Urinary bladder (tissue), 4 donors: Measurements from ENCODE around the gene MFSD2A. TPM values are rescaled to one million over a fixed set of nuclear protein-coding genes. Genes with fewer than 3 reads are reported as not detected.
"Not testable (repeated sequence)": the region's sequence is repeated elsewhere in the genome, so short reads cannot be mapped to it uniquely, and the experiment has no call there.

Experiments used
- DNase-seq: peaks from one replicate; pipeline ENCODE4 v3.0.0-alpha.2; 2015; ENCODE audit errors: extremely low spot score
- H3K27ac ChIP-seq: one replicate; pipeline ENCODE4 v1.5.1; 2013; ENCODE audit warnings: low read depth, mild to moderate bottlenecking, moderate library complexity
- H3K36me3 ChIP-seq: one replicate; pipeline ENCODE4 v1.6.1; 2013; ENCODE audit warnings: mild to moderate bottlenecking, moderate library complexity; ENCODE audit not compliant: insufficient read depth
- H3K4me1 ChIP-seq: one replicate; pipeline ENCODE4 v1.6.1; 2013; ENCODE audit warnings: mild to moderate bottlenecking, moderate library complexity; ENCODE audit not compliant: insufficient read depth
- H3K4me3 ChIP-seq: one replicate; pipeline ENCODE4 v1.5.1; 2013; ENCODE audit warnings: low read depth, low read length
- WGBS: extraction: QIAGEN DNeasy Blood & Tissue Kit; methylation state at CpG from one replicate; pipeline ENCODE4 v1.1.7; 2013; 5-methylcytosine and 5-hydroxymethylcytosine counted together
- polyA plus RNA-seq: library from polyadenylated mRNA; stranded (reverse); fragments of 200-250 nt; gene quantifications from one replicate; pipeline ENCODE4 v1.2.3, GENCODE V29; 2013
- total RNA-seq: library from RNA; depleted of rRNA; stranded (reverse); fragments of >200 nt; gene quantifications from one replicate; pipeline ENCODE4 v1.2.3, GENCODE V29; 2014
- donor health status: healthy with polysubstance abuse.
- donor health status: healthy.

The MFSD2A gene
- total RNA-seq (0.95 TPM), polyA plus RNA-seq (3.5 TPM)

DNA sequence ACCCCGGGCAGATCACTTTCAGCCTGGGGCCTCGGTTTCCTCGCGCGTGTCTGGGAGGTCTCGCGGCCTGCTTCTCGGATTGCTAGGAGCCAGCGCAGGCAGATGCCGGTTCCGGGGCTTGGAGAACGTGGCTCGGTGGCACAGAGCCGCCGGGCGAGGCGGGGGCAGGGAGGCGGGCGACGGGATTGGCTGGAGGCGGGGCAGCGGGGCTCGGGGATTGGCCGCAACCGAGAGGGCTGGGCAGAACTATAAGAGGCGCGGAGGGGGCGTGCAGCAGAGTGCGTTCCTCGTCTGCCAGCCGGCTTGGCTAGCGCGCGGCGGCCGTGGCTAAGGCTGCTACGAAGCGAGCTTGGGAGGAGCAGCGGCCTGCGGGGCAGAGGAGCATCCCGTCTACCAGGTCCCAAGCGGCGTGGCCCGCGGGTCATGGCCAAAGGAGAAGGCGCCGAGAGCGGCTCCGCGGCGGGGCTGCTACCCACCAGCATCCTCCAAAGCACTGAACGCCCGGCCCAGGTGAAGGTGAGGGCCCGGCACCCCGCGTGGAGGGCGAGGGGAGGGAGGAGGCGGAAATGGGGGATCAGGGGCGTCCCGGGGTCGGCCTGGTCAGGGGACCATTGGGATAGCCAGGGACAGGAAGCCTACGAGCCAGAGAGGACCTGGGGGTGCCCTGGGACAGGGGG lies at the start of gene MFSD2A:
MFSD2A (plus strand) TSS at position 276 of the 677 bp plus-strand sequence; CDS start at position 424, 148 bp downstream.
- Histone ChIP-seq H3K36me3 (no peaks in the 10 kb centered on the region), H3K27ac (no peak within 1 kb of the TSS), H3K4me3 (peak within 1 kb of the TSS; percentile 35), H3K4me1 (peaks cover 6% of the 10 kb centered on the region)
- WGBS = 1% methylated on average over 62 of the region's 62 CpGs
- peak; percentile 56 for DNase-seq

DNA sequence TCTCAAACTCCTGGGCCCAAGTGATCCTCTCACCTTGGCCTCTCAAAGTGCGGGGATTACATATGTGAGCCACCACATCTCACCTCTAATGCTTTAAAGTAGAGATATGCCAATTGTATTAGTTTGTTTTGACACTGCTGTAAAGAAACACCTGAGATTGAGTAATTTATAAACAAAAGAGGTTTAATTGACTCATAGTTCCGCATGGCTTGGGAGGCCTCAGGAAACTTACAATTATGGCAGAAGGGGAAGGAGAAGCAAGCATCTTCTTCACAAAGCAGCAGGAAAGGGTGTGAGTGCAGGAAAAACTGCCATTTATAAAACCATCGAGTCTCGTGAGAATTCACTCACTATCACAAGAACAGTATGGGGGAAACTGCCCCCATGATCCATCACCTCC lies 49.8 kb upstream of the MFSD2A start:
- Histone ChIP-seq H3K4me3 (no peak overlapping the region), H3K4me1 (no peaks in the 10 kb centered on the region), H3K36me3 (no peaks in the 10 kb centered on the region), H3K27ac (no peak overlapping the region)
- DNase-seq = no peak
- WGBS = 72% methylated on average over 4 of the region's 4 CpGs

DNA sequence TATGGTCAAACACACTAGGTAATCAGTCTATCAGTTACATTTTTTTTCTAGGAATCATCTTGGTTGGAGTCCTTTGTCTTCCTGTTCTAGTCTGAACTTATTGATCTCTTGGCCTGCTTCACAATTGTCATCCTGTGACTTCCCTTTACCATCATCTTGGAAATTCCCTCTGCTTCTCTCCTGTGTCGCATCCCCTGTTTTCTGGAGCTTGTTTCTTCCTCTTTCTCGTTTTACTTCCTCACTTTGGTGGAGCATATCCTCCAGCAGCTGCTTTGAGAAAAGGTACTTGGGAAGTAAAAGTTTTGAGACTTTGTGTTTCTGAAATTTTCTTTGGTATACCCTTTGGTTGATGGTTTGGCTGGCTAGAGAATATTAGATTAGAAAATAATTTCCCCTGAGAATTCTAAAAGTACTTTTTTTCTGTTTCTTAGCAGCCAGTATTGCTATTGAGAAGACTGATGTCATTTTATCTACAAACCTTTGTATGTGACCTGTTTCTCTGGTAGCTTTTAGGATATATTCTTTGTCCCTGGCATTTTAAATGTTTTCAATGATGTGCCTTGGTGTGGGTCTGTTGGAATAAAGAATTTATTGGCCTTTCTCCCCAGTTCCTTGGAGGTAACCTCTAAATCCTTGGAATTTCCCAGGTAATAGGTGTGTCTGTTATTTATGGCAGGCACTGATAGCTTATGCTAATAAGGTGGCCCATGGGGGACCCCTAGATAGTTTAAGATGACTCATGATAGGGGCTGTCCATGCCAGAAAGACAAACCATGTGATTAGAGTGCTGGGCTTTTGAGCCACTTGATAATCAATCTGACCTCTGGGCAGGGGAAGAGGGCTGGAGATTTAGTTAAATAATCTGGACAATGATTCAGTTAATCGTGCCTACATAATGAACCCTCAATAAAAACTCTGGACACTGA lies 47.2 kb upstream of the MFSD2A start:
- WGBS = 76% methylated on average over 3 of the region's 3 CpGs
- H3K4me1 ChIP-seq = no peaks in the 10 kb centered on the region
- no peak overlapping the region for H3K4me3 ChIP-seq
- H3K36me3 ChIP-seq = no peaks in the 10 kb centered on the region
- no peak overlapping the region for H3K27ac ChIP-seq
- DNase-seq = no peak

DNA sequence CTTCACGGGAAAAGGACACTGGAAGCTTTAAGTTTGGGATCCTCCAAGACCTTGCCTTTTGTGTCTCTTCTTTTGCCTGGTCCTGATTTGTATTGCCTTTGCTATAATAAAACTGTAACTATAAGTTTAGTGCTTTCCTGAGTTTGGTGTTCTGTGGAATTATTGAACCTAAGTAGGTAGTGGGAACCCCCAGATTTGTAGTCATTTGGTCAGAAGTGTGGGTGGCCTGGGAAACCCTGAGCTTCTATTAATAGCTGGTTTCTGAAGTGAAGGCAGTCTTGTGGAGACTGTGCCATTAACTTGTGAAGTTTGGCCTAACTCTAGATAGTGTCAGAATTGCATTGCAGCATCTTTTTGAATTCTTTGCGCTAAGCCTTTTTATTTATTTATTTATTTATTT lies 46.4 kb upstream of the MFSD2A start:
- Histone ChIP-seq H3K27ac (no peak overlapping the region), H3K4me1 (no peaks in the 10 kb centered on the region), H3K36me3 (no peaks in the 10 kb centered on the region), H3K4me3 (no peak overlapping the region)
- 93% methylated on average over 2 of the region's 2 CpGs for WGBS
- DNase-seq = no peak

DNA sequence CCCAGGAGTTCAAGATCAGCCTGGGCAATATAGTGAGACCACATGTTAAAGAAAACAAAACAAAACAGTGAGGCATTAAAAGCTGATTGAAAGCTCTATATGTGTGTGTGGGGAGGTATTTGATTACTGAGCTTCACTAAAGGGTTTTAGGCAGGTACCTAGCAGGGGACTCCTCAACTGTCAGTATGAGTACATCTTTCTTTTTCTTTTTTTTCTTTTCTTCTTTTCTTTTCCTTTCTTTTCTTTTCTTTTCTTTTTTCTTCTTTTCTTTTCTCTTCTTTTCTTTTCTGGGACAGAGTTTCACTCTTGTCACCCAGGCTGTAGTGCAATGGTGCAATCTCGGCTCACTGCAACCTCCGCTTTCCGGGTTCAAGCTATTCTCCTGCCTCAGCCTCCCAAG lies 44.7 kb upstream of the MFSD2A start:
- 94% methylated on average over 3 of the region's 3 CpGs for WGBS
- H3K27ac ChIP-seq = no peak overlapping the region
- no peak overlapping the region for H3K4me3 ChIP-seq
- no peaks in the 10 kb centered on the region for H3K4me1 ChIP-seq
- no peaks in the 10 kb centered on the region for H3K36me3 ChIP-seq
- no peak for DNase-seq

DNA sequence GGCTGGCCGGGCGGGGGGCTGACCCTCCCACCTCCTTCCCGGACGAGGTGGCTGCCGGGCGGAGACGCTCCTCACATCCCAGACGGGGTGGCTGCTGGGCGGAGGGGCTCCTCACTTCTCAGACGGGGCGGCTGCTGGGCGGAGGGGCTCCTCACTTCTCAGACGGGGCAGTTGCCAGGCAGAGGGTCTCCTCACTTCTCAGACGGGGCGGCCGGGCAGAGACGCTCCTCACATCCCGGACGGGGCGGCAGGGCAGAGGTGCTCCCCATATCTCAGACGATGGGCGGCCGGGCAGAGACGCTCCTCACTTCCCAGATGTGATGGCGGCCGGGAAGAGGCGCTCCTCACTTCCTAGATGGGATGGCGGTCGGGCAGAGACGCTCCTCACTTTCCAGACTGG lies 41.8 kb upstream of the MFSD2A start:
- H3K4me1 ChIP-seq, H3K27ac ChIP-seq, H3K4me3 ChIP-seq, DNase-seq, H3K36me3 ChIP-seq: not testable (repeated sequence)
- 94% methylated on average over 21 of the region's 30 CpGs for WGBS

DNA sequence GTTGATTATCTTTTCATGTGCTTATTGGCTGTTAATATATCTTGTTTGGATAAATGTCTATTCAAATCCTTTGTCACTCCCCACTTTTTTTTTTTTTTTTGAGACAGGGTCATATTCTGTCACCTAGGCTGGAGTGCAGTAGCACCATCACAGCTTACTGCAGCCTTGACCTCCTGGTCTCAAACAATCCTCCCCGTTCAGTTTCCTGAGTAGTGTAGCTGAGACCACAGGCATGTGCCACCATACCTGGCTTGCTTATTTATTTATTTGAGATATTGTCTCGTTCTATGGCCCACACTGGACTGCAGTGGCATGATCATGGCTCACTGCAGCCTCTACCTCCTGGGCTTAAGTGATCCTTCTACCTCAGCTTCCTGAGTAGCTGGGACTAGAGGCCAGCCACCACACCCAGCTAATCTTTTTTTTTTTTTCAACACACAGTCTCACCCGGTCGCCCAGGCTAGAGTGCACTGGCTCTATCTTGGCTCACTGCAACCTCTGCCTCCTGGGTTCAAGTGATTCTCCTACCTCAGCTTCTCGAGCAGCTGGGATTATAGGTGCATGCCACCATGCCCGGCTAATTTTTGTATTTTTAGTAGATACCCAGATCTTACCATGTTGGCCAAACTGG lies 39.3 kb upstream of the MFSD2A start:
- 76% methylated on average over 6 of the region's 6 CpGs for WGBS
- no peak overlapping the region for H3K27ac ChIP-seq
- H3K36me3 ChIP-seq = no peaks in the 10 kb centered on the region
- H3K4me3 ChIP-seq = no peak overlapping the region
- no peaks in the 10 kb centered on the region for H3K4me1 ChIP-seq
- no peak for DNase-seq

DNA sequence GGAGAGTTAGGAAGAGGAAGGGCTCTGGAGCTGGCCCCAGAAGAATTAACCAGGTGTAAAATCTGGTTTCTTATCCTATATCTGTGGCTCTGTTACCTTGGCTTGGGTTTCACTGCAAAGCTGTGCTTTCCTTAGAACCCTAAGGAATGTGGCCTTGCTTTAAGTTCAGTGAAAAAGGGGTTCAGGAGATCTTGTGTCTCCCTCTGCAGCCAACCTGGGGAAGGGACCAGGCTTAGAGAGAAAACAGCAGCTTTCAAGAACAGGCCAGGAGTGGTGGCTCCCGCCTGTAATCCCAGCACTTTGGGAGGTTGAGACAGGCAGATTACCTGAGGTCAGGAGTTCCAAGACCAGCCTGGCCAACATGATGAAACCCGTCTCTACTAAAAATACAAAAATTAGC lies 37.1 kb upstream of the MFSD2A start:
- Histone ChIP-seq H3K27ac (no peak overlapping the region), H3K36me3 (no peaks in the 10 kb centered on the region), H3K4me3 (no peak overlapping the region), H3K4me1 (no peaks in the 10 kb centered on the region)
- 85% methylated on average over 2 of the region's 2 CpGs for WGBS
- DNase-seq = no peak

DNA sequence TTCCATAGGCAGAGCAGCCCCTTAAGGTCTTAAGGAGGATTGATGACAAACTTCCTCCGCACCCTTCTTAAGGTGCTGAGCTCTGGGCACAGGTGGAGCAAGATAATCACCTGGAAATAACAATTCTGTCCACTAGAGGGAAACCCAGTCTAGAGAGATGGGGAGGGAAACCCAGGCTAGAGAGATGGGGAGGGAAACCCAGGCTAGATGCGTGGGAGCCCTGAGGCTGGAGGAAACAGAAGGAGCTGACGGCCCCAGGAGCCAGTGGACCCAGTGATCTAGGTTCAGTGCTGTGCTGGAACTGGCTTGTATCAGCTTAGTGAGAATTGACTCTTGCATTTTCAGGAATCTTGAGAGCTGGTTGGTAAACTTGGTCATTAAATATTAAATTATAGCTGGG lies 35.4 kb upstream of the MFSD2A start:
- Histone ChIP-seq H3K4me1 (no peaks in the 10 kb centered on the region), H3K36me3 (no peaks in the 10 kb centered on the region), H3K27ac (no peak overlapping the region), H3K4me3 (no peak overlapping the region)
- WGBS = 32% methylated on average over 3 of the region's 3 CpGs
- no peak for DNase-seq

DNA sequence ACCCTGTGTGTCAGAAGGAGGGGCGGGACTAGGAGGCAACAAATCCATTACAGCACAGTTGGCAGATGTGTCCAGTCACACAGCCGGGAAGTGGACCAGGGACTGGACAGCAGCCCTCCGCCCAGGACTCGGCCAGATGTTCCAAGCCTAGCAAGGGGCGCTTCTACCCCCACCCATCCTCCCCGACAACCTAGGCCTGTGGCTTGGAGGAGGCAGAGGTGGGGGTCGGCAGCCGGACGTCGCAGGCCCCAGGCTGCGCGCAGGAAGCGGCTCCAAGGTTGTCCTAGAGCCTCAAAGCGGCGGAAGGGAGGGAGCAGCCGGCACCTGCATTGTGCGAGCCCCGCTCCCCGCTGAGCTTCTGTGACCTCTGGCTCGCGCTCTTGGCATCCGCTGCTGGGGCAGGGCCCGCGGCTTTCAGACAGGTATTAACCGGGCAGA lies 32.7 kb upstream of the MFSD2A start:
- Histone ChIP-seq H3K4me1 (no peaks in the 10 kb centered on the region), H3K4me3 (no peak overlapping the region), H3K36me3 (no peaks in the 10 kb centered on the region), H3K27ac (no peak overlapping the region)
- WGBS = 25% methylated on average over 25 of the region's 25 CpGs
- no peak for DNase-seq

DNA sequence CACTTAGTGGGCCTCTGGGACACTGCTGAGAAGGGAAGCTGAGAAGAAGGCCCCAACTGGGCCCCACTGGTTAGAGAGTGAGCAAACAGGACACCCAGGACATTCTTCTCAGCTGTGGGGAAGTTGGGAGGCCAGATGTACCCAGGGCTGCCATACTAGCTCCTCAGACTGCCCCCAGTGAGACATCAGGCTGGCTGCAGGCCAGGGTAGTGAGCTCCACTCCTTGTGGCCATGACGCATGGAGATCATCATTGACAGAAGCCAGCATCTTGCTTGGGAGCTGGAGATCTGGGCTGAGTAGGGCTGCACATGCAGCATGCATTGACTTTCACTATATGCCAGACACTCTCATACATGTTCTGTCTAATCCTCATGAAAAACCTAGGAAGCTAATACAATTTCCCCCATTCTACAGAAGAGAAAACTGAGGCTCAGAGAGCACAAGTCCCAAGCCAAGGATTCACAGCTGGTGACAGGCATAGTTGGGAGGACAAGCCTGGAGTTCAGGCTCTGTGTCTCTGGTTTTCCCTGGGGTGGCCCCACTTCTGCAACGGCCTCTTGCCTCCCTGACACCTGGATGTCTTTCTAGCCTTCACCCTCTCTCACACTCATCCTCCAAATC lies 29.1 kb upstream of the MFSD2A start:
- WGBS = 83% methylated on average over 2 of the region's 2 CpGs
- no peaks in the 10 kb centered on the region for H3K4me1 ChIP-seq
- H3K36me3 ChIP-seq = no peaks in the 10 kb centered on the region
- no peak overlapping the region for H3K27ac ChIP-seq
- DNase-seq = no peak
- no peak overlapping the region for H3K4me3 ChIP-seq

DNA sequence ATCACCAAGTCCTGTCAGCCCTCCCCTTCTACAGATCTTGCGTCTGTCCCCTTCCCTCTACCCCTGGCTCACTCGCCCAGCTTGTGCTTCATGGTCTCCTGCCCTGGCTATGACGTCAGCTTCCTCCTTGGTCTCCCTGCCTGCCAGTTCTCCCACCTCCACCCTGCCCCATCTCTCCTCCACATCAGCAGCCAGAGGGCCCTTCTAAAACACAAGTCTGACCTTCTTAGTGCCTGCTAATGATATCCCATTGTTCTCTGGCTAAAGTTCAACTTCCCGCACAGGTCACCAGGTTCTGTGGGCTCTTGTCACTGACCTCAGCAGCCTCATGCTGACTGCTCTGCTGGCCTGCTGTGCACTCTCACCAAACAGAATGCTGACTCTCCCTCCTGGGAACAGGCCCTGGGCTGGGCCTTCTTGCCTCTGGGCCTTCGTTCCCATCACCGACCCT lies 28.6 kb upstream of the MFSD2A start:
- H3K36me3 ChIP-seq = no peaks in the 10 kb centered on the region
- no peak for DNase-seq
- no peaks in the 10 kb centered on the region for H3K4me1 ChIP-seq
- no peak overlapping the region for H3K4me3 ChIP-seq
- no peak overlapping the region for H3K27ac ChIP-seq
- WGBS = 54% methylated on average over 6 of the region's 6 CpGs

DNA sequence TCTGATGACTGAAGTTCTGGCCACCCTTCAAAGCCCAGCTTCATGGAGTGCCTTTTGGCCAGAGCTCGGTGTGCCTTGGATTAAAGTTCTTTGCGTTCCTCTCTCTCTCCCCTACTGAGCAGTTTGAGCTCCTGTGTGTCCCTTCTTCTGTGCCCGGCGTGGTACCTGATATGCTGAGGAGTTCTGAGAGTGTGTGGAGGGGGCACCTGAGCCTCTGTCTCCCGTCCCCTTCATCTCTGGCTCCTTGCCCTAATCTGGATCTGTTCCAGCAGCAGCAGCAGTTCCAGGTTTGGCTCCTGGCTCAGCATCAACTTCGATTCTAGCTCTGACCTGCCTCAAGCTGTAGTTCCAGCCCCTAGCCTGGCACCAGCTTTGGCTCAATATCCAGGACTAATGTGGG lies 28.1 kb upstream of the MFSD2A start:
- no peak overlapping the region for H3K4me3 ChIP-seq
- no peak for DNase-seq
- WGBS = 59% methylated on average over 6 of the region's 6 CpGs
- H3K36me3 ChIP-seq = no peaks in the 10 kb centered on the region
- H3K27ac ChIP-seq = no peak overlapping the region
- H3K4me1 ChIP-seq = no peaks in the 10 kb centered on the region
